Testis (tissue), 2 donors: ENCODE results near the gene DRC3.

Source experiments
- POLR2A ChIP-seq: fragments of 450-650 bp; IDR thresholded peaks from one replicate; pipeline ENCODE4 v1.6.1; 2017; ENCODE audit warnings: antibody characterized with exemption, mild to moderate bottlenecking, moderate library complexity
- TF ChIP-seq, protein P1 (sequence below), 3 experiments: fragments of 450-650 bp in 2 of 3; fragments of 200-600 bp in 1 of 3; sonication (generic) in 1 of 3; IDR thresholded peaks; one replicate each; pipeline ENCODE4 v1.5.1; 2016 to 2019; ENCODE audit warnings: antibody characterized with exemption in 3 of 3, mild to moderate bottlenecking in 2 of 3, moderate library complexity in 1 of 3

DNA sequence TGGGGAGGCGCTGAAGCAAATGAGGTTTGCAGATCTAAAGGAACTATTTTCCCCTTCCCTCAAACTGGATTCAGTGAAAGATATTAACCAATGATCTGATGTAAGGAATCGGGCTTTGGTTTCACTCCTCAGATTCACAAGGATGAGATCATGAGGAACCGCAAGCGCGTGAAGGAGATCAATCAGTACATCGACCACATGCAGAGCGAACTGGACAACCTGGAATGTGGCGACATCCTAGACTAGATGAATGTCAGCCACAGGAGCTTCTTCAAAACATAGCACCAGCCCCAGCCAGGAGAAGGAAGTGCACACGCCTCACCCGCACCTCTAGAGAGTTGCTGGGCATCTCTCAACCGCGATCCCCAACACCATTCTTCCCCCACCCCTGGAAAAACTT lies 43.8 kb downstream of the DRC3 start:
- TF ChIP-seq, protein P1, sequence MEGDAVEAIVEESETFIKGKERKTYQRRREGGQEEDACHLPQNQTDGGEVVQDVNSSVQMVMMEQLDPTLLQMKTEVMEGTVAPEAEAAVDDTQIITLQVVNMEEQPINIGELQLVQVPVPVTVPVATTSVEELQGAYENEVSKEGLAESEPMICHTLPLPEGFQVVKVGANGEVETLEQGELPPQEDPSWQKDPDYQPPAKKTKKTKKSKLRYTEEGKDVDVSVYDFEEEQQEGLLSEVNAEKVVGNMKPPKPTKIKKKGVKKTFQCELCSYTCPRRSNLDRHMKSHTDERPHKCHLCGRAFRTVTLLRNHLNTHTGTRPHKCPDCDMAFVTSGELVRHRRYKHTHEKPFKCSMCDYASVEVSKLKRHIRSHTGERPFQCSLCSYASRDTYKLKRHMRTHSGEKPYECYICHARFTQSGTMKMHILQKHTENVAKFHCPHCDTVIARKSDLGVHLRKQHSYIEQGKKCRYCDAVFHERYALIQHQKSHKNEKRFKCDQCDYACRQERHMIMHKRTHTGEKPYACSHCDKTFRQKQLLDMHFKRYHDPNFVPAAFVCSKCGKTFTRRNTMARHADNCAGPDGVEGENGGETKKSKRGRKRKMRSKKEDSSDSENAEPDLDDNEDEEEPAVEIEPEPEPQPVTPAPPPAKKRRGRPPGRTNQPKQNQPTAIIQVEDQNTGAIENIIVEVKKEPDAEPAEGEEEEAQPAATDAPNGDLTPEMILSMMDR (IDR thresholded peaks at IDR 0.05), result no peak
- no peak for TF ChIP-seq POLR2A
